NOMO-1 treated with dmso at 0.1 percent for 144 hours (cell line): ENCODE data around the gene CPLX1.
"Not testable (repeated sequence)": the region's sequence is repeated elsewhere in the genome, so short reads cannot be mapped to it uniquely, and the experiment has no call there.

ENCODE experiments used
- DNase-seq: peaks from one replicate; lab custom pipeline; 2025; ENCODE audit not compliant: unreplicated experiment; lab: John Stamatoyannopoulos, UW

Gene CPLX1

DNA sequence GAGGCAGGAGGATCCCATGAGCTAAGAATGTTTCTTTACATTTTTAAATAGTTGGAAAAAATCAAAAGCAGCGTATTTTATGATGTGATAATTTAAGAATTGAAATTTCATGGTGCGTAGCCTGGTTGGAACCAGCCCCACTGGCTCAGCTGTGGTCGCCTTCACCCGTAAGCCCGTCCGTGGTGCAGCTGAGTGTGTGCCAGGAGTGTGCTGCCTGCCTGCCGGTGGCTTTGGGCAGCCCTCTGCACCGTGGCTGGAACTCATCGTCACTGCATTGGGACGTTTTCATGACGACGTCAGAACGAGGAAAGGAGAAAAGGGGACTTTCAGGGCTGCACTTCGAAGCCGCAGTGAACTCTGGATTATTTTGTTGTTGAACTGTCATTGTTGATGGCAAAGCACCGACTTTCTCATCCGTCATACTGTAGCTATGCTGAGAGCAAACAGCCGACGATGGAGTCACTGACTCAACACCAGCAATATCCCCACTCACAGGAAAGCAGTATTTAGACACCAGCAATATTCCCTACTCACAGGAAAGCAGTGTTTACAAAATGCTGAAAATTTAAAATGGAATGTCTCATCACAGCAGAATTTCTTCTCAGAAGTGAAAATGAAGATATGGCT lies 85.2 kb downstream of the CPLX1 start:
- DNase-seq = no peak

DNA sequence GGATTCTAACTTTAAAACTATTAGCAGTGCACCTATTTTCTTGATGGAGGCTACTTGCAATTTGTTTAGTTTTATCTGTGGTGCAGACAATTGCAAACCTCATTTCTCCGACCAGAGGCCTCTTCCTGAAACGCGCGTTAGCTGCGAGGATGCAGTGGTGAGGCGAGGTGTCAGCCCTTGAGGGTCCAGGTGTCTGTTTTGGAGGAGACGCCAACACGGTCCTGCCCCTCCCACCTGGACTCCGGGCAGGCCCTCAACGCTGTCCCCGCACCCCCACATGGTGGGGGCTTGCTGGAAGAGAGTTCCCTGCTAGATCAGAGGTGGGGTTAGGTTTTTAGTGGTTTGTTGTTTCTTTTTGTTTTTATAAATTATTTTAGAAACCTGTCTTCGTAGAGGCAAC lies 85.9 kb downstream of the CPLX1 start:
- DNase-seq = no peak

DNA sequence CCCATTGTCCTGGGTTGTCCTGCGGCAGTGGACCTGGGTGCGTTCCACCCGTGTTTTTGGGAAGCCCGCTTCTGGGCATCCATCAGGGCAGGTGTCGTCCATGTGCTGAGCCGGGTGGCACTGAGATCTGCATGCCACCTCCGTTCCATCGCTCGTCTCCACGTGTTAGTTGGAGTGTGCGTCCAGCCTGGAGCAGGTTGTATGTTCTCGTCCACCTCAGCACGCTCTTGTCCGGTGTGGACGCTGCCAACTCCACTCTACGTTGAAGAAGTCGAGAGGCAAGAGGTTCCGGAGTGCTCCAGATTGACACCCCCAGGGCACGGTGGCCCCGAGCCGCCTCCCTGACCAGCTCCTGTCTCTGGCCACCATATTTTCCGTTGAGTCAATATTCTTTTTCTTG lies 86.4 kb downstream of the CPLX1 start:
- DNase-seq = no peak

DNA sequence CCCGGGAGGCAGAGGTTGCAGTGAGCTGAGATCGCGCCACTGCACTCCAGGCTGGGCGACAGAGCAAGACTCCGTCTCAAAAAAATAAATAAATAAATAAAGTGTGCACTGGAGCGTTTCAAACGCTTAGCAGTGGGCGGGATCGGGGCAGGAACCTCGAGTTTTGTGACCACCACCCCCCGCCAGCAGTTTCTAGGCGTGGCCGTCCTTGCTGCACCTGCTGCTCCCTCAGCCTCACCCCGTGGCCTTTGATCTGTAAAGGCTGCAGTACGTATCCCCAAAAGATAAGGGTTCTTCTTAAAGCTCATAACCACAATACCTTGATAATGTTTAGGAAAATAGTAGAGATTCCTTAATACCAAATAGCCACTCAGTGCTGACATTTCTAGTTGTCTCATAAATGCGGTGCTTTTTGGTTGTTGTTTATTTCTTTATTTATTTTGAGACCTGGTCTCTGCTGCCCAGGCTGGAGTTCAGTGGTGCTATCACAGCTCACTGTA lies 87.1 kb downstream of the CPLX1 start:
- DNase-seq = no peak

DNA sequence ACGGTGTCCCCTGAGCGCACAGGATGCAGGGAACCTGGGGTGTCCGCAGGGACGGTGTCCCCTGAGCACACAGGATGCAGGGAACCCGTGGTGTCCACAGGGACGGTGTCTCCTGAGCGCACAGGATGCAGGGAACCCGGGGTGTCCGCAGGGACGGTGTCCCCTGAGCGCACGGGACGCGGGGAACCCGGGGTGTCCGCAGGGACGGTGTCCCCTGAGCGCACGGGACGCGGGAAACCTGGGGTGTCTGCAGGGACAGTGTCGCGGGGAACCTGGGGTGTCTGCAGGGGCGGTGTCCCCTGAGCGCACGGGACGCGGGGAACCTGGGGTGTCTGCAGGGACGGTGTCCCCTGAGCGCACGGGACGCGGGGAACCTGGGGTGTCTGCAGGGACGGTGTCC lies 89.4 kb downstream of the CPLX1 start:
- not testable (repeated sequence) for DNase-seq

DNA sequence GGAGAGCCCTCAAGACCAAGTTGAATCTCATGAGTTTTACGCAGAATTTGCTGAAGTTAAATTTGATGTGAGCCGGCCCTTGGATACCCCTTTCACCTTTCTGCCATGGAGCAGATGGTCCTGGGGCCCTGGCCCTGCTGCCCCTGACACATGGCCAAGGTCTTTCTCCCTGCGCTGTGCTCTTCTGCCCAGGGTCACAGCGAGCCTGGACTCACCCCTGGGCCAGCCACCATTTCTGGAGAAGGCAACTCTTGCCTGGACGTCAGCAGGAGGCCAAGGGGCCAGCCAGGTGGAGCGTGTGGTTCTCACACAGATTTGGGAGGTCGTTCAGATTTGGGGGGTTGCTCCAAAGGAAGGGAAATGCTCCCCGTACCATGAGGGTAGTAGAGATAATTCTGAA lies 90.3 kb downstream of the CPLX1 start:
- no peak for DNase-seq
